IMR-90 (cell line): ENCODE data around the gene GRAMD1A. TPM values are rescaled to one million over a fixed set of nuclear protein-coding genes. Genes with fewer than 3 reads are reported as not detected.

Source experiments
- ATAC-seq: fragments of 200-7000 bp; cut with Tn5 transposase; 2 replicates; pipeline ENCODE4 v1.9.1; 2020; ENCODE audit warnings: low read depth, mild to moderate bottlenecking, moderate library complexity
- BruUV-seq: library from RNA; stranded (reverse); fragments of 400-500 nt; replicated peaks from 2 replicates; lab custom pipeline; 2021; lab: Mats Ljungman, UMichigan
- CTCF ChIA-PET: fragments of 300-600 bp; formaldehyde crosslinking; extraction: SDS; loops from one replicate; lab custom pipeline; 2021; ENCODE audit warnings: antibody characterized with exemption; lab: Yijun Ruan, JAX
- POLR2A ChIA-PET: fragments of 300-600 bp; sonication (Branson Sonifier 250); formaldehyde crosslinking; loops from one replicate; lab custom pipeline; 2022; ENCODE audit warnings: antibody characterized with exemption; ENCODE audit not compliant: unreplicated experiment; lab: Charles Lee
- DNase-seq: peaks from one replicate; pipeline ENCODE4 v3.0.0; 2013
- H2AFZ ChIP-seq: replicated peaks from 2 replicates; pipeline ENCODE3; 2013; ENCODE audit warnings: low read length, mild to moderate bottlenecking; ENCODE audit not compliant: poor library complexity
- H2AK5ac ChIP-seq: 2 replicates; pipeline ENCODE4 v1.6.1; 2013; ENCODE audit warnings: low read depth, low read length, inconsistent platforms
- H2AK9ac ChIP-seq: replicated peaks from 2 replicates; pipeline ENCODE3; 2013; ENCODE audit warnings: mild to moderate bottlenecking, low read depth, low read length, moderate library complexity; ENCODE audit not compliant: poor library complexity
- H2BK120ac ChIP-seq: 2 replicates; pipeline ENCODE4 v1.6.1; 2013; ENCODE audit warnings: low read depth, low read length, inconsistent platforms
- H2BK15ac ChIP-seq: 3 replicates; pipeline ENCODE4 v1.6.1; 2013; ENCODE audit warnings: low read depth, low read length, inconsistent platforms
- H2BK20ac ChIP-seq: 2 replicates; pipeline ENCODE4 v1.6.1; 2013; ENCODE audit warnings: low read depth, mild to moderate bottlenecking, inconsistent platforms, low read length, moderate library complexity
- H2BK5ac ChIP-seq: 2 replicates; pipeline ENCODE4 v1.6.1; 2013; ENCODE audit warnings: mild to moderate bottlenecking, low read depth, low read length, inconsistent platforms; ENCODE audit not compliant: poor library complexity, severe bottlenecking
- H3K14ac ChIP-seq: replicated peaks from 2 replicates; pipeline ENCODE4 v1.6.1; 2013; ENCODE audit warnings: low read depth, low read length, inconsistent platforms
- H3K18ac ChIP-seq: 2 replicates; pipeline ENCODE4 v1.6.1; 2013; ENCODE audit warnings: low read depth, low read length, control low read depth
- H3K23ac ChIP-seq: 2 replicates; pipeline ENCODE4 v1.6.1; 2013; ENCODE audit warnings: low read depth, low read length, inconsistent platforms
- H3K27ac ChIP-seq: 2 replicates; pipeline ENCODE4 v1.5.1; 2013; ENCODE audit warnings: mild to moderate bottlenecking, control low read depth, low read length; ENCODE audit not compliant: insufficient read depth
- H3K27me3 ChIP-seq: 2 replicates; pipeline ENCODE4 v1.6.1; 2013; ENCODE audit warnings: low read length; ENCODE audit not compliant: control insufficient read depth, insufficient read depth
- H3K36me3 ChIP-seq: 2 replicates; pipeline ENCODE4 v1.6.1; 2013; ENCODE audit warnings: low read length, mixed read lengths; ENCODE audit not compliant: control insufficient read depth, insufficient read depth
- H3K4ac ChIP-seq: 2 replicates; pipeline ENCODE4 v1.6.1; 2013; ENCODE audit warnings: low read depth, low read length, inconsistent platforms
- H3K4me1 ChIP-seq: 2 replicates; pipeline ENCODE4 v1.6.1; 2013; ENCODE audit warnings: low read length, mixed read lengths; ENCODE audit not compliant: control insufficient read depth, insufficient read depth
- H3K4me2 ChIP-seq: 2 replicates; pipeline ENCODE4 v1.6.1; 2013; ENCODE audit warnings: low read depth, mild to moderate bottlenecking, control low read depth, low read length, moderate library complexity
- H3K4me3 ChIP-seq: 2 replicates; pipeline ENCODE4 v1.5.1; 2013; ENCODE audit warnings: low read depth, mild to moderate bottlenecking, control low read depth, low read length, moderate library complexity; ENCODE audit not compliant: insufficient read depth
- H3K56ac ChIP-seq: 2 replicates; pipeline ENCODE4 v1.6.1; 2013; ENCODE audit warnings: low read length, inconsistent platforms; ENCODE audit not compliant: insufficient read depth; ENCODE audit errors: extremely low read depth
- H3K79me1 ChIP-seq, 2 experiments: 2 replicates each; pipeline ENCODE4 v1.6.1; 2013; ENCODE audit warnings: low read length in 2 of 2, inconsistent platforms in 1 of 2, low read depth in 1 of 2
- H3K9ac ChIP-seq: 2 replicates; pipeline ENCODE4 v1.6.1; 2013; ENCODE audit warnings: low read depth, low read length, control low read depth
- H3K9me1 ChIP-seq: 2 replicates; pipeline ENCODE4 v1.6.1; 2013; ENCODE audit warnings: low read length, inconsistent platforms; ENCODE audit not compliant: insufficient read depth
- H3K9me3 ChIP-seq: 2 replicates; pipeline ENCODE4 v1.6.1; 2013; ENCODE audit warnings: low read length; ENCODE audit not compliant: control insufficient read depth, insufficient read depth
- H4K20me1 ChIP-seq: 2 replicates; pipeline ENCODE4 v1.6.1; 2013; ENCODE audit warnings: low read length, inconsistent platforms; ENCODE audit not compliant: insufficient read depth
- H4K5ac ChIP-seq: 2 replicates; pipeline ENCODE4 v1.6.1; 2013; ENCODE audit warnings: mild to moderate bottlenecking, low read depth, low read length, control low read depth
- H4K8ac ChIP-seq, 2 experiments: 2 replicates each; pipeline ENCODE4 v1.6.1; 2013; ENCODE audit warnings: low read depth in 2 of 2, low read length in 2 of 2, control low read depth in 1 of 2, inconsistent platforms in 1 of 2
- H4K91ac ChIP-seq: 2 replicates; pipeline ENCODE4 v1.6.1; 2013; ENCODE audit warnings: low read depth, low read length, inconsistent platforms; ENCODE audit not compliant: insufficient read depth
- CHD1 ChIP-seq: IDR thresholded peaks from 2 replicates; pipeline ENCODE4 v1.6.1; 2012; ENCODE audit warnings: low read depth, low read length, improper control_type of control experiment
- FOS ChIP-seq: fragments of 150-350 bp; IDR thresholded peaks from 2 replicates; pipeline ENCODE4 v1.6.1; 2016; ENCODE audit warnings: low read depth, low read length
- MAFK ChIP-seq: IDR thresholded peaks from 2 replicates; pipeline ENCODE4 v1.6.1; 2012; ENCODE audit warnings: low read depth, low read length, improper control_type of control experiment
- MAZ ChIP-seq: IDR thresholded peaks from 2 replicates; pipeline ENCODE4 v1.6.1; 2012; ENCODE audit warnings: low read depth, mild to moderate bottlenecking, low read length, improper control_type of control experiment, moderate library complexity, borderline replicate concordance
- MXI1 ChIP-seq: IDR thresholded peaks from 2 replicates; pipeline ENCODE4 v1.6.1; 2012; ENCODE audit warnings: low read depth, mild to moderate bottlenecking, low read length, moderate library complexity, borderline replicate concordance
- NFE2L2 ChIP-seq: fragments of 150-350 bp; IDR thresholded peaks from 2 replicates; pipeline ENCODE4 v1.6.1; 2016; ENCODE audit warnings: low read depth, mild to moderate bottlenecking, low read length
- POLR2A ChIP-seq: IDR thresholded peaks from 2 replicates; pipeline ENCODE4 v1.6.1; 2012; ENCODE audit warnings: mild to moderate bottlenecking, low read depth, low read length
- RAD21 ChIP-seq: IDR thresholded peaks from 2 replicates; pipeline ENCODE4 v1.6.1; 2012; ENCODE audit warnings: low read length, improper control_type of control experiment
- RCOR1 ChIP-seq: IDR thresholded peaks from 2 replicates; pipeline ENCODE4 v1.6.1; 2012; ENCODE audit warnings: mild to moderate bottlenecking, low read length, improper control_type of control experiment; ENCODE audit not compliant: insufficient replicate concordance
- RFX5 ChIP-seq: IDR thresholded peaks from 2 replicates; pipeline ENCODE4 v1.8.0; 2012; ENCODE audit warnings: low read depth, mild to moderate bottlenecking, low read length, moderate library complexity
- SMC3 ChIP-seq: fragments of 150-350 bp; IDR thresholded peaks from 2 replicates; pipeline ENCODE4 v1.6.1; 2016; ENCODE audit warnings: low read depth, mild to moderate bottlenecking, antibody characterized with exemption, low read length, moderate library complexity
- WGBS, 2 experiments: methylation state at CpG; one replicate each; pipeline versions ENCODE4 v1.1.5 to v1.1.7; 2013; ENCODE audit warnings: missing lambda C conversion rate in 2 of 2; ENCODE audit not compliant: insufficient read length in 1 of 2; ENCODE audit errors: extremely low coverage in 2 of 2; 5-methylcytosine and 5-hydroxymethylcytosine counted together
- dilution Hi-C: fragments of 300-500 bp; cut with HindIII; formaldehyde crosslinking; loops from one replicate; pipeline ENCODE4 v1.14.3; 2018; ENCODE audit warnings: low sequenced_read_pairs; ENCODE audit not compliant: unreplicated experiment
- in situ Hi-C: fragments of 300-500 bp; cut with MboI; formaldehyde crosslinking; loops from 3 replicates; pipeline ENCODE4 v1.14.3; 2019; ENCODE audit warnings: low sequenced_read_pairs, inconsistent platforms, mixed read lengths
- intact Hi-C: fragments of 100-400 bp; cut with micrococcal nuclease; formaldehyde crosslinking; loops from 2 replicates; pipeline ENCODE4 v1.10.0; 2022
- polyA plus RNA-seq, 3 experiments: library from polyadenylated mRNA; depleted of rRNA; stranded (reverse); fragments of >200 nt; gene quantifications; 2 replicates each; pipeline ENCODE4 v1.2.3, GENCODE V29; 2012; ENCODE audit warnings: low replicate concordance in 1 of 3
- total RNA-seq: library from RNA; depleted of rRNA; stranded (reverse); fragments of >200 nt; gene quantifications from 2 replicates; pipeline ENCODE4 v1.2.3, GENCODE V29; 2012
- TF ChIP-seq, protein P1 (sequence below): fragments of 150-350 bp; IDR thresholded peaks from 2 replicates; pipeline ENCODE4 v1.6.1; 2017; ENCODE audit warnings: mild to moderate bottlenecking, antibody characterized with exemption, low read length, low read depth
- TF ChIP-seq, protein P2 (sequence below): fragments of 150-350 bp; IDR thresholded peaks from 2 replicates; pipeline ENCODE4 v1.6.1; 2016; ENCODE audit warnings: low read depth, mild to moderate bottlenecking, low read length, moderate library complexity, borderline replicate concordance
- TF ChIP-seq, protein P3 (sequence below): conservative IDR thresholded peaks from 2 replicates; pipeline ENCODE4 v1.5.1; 2012; ENCODE audit warnings: mild to moderate bottlenecking, low read depth, low read length, improper control_type of control experiment

GRAMD1A gene
- total and polyA plus RNA-seq, 2 of the 4 experiments (the other 2 are of a cell fraction), result 11.1 to 63.0 TPM

GRCh38 chr19:34960940-34961679 is 39.0 kb upstream of the GRAMD1A start:
- Histone ChIP-seq H3K27ac (no peak overlapping the region), H3K14ac (no peak overlapping the region), H2BK15ac (no peak overlapping the region), H3K9me1 (peaks cover 20% of the 10 kb centered on the region), H3K56ac (no peak overlapping the region), H3K79me1 (peaks cover 45 to 55% of the 10 kb centered on the region in 2 experiments), H3K36me3 (peaks cover 35% of the 10 kb centered on the region), H3K9ac (no peak overlapping the region), H3K4me2 (no peak overlapping the region), H4K8ac (no peak overlapping the region), H4K20me1 (peaks cover 26% of the 10 kb centered on the region), H3K18ac (no peak overlapping the region), H2BK5ac (peak overlapping the region; percentile 17), H3K9me3 (peaks cover 41% of the 10 kb centered on the region), H4K91ac (0 out of 2 replicates have a peak overlapping the region, but pooled peaks have one; percentile 4), H3K27me3 (no peaks in the 10 kb centered on the region), H3K4me1 (peaks cover 3% of the 10 kb centered on the region), H3K23ac (0 out of 2 replicates have a peak overlapping the region, but pooled peaks have one; percentile 19), H4K5ac (no peak overlapping the region), H2AFZ (no peak overlapping the region), H2AK5ac (peak overlapping the region; percentile 31; the same call in 1 of the 2 replicates), H2BK20ac (0 out of 2 replicates have a peak overlapping the region, but pooled peaks have one; percentile 24), H2AK9ac (peak overlapping the region; percentile 58), H3K4ac (peak overlapping the region; percentile 34; the same call in 1 of the 2 replicates), H3K4me3 (no peak overlapping the region), H2BK120ac (peak overlapping the region; percentile 27; the same call in 1 of the 2 replicates)
- in situ Hi-C loops (no loop called here), dilution Hi-C loops (no loop called here), intact Hi-C loops (no loop called here)
- DNase-seq, result no peak
- CTCF ChIA-PET, result no interaction called here
- no TSS peak for BruUV-seq
- 91% methylated on average over 4 of the region's 12 CpGs; no CpG with 5 or more reads in 1 of the 2 experiments for WGBS, 2 experiments
- TF ChIP-seq MXI1 (no peak), MAFK (no peak), NFE2L2 (no peak), RAD21 (no peak), FOS (no peak), CHD1 (no peak), SMC3 (no peak), POLR2A (no peak), MAZ (no peak), RCOR1 (no peak), RFX5 (no peak)
- TF ChIP-seq, protein P1, sequence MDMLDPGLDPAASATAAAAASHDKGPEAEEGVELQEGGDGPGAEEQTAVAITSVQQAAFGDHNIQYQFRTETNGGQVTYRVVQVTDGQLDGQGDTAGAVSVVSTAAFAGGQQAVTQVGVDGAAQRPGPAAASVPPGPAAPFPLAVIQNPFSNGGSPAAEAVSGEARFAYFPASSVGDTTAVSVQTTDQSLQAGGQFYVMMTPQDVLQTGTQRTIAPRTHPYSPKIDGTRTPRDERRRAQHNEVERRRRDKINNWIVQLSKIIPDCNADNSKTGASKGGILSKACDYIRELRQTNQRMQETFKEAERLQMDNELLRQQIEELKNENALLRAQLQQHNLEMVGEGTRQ, result no peak
- TF ChIP-seq, protein P2, sequence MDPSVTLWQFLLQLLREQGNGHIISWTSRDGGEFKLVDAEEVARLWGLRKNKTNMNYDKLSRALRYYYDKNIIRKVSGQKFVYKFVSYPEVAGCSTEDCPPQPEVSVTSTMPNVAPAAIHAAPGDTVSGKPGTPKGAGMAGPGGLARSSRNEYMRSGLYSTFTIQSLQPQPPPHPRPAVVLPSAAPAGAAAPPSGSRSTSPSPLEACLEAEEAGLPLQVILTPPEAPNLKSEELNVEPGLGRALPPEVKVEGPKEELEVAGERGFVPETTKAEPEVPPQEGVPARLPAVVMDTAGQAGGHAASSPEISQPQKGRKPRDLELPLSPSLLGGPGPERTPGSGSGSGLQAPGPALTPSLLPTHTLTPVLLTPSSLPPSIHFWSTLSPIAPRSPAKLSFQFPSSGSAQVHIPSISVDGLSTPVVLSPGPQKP, result no peak
- TF ChIP-seq, protein P3, sequence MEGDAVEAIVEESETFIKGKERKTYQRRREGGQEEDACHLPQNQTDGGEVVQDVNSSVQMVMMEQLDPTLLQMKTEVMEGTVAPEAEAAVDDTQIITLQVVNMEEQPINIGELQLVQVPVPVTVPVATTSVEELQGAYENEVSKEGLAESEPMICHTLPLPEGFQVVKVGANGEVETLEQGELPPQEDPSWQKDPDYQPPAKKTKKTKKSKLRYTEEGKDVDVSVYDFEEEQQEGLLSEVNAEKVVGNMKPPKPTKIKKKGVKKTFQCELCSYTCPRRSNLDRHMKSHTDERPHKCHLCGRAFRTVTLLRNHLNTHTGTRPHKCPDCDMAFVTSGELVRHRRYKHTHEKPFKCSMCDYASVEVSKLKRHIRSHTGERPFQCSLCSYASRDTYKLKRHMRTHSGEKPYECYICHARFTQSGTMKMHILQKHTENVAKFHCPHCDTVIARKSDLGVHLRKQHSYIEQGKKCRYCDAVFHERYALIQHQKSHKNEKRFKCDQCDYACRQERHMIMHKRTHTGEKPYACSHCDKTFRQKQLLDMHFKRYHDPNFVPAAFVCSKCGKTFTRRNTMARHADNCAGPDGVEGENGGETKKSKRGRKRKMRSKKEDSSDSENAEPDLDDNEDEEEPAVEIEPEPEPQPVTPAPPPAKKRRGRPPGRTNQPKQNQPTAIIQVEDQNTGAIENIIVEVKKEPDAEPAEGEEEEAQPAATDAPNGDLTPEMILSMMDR, result no peak
- POLR2A ChIA-PET, result no interaction called here
- ATAC-seq, result no peak
